Epithelial cell of proximal tubule (primary cell): Measurements from ENCODE around the gene GLB1L. TPM values are rescaled to one million over a fixed set of nuclear protein-coding genes. Genes with fewer than 3 reads are reported as not detected.
"Not testable (repeated sequence)": the region's sequence is repeated elsewhere in the genome, so short reads cannot be mapped to it uniquely, and the experiment has no call there.

Experiments used
- DNase-seq: peaks from one replicate; pipeline ENCODE4 v3.0.0-alpha.2; 2011; ENCODE audit warnings: low read depth
- H3K4me3 ChIP-seq: 2 replicates; pipeline ENCODE4 v1.5.1; 2011; ENCODE audit warnings: low read depth, mild to moderate bottlenecking, low read length
- CTCF ChIP-seq: conservative IDR thresholded peaks from 2 replicates; pipeline ENCODE4 v1.5.1; 2012; ENCODE audit warnings: low read depth, mild to moderate bottlenecking, low read length
- total RNA-seq: library from RNA; depleted of rRNA; stranded (reverse); fragments of >200 nt; gene quantifications from 2 replicates; pipeline ENCODE4 v1.2.3, GENCODE V29; 2015

The GLB1L gene
- total RNA-seq, 1 donor from 2014 or later = 10.4 TPM

DNA sequence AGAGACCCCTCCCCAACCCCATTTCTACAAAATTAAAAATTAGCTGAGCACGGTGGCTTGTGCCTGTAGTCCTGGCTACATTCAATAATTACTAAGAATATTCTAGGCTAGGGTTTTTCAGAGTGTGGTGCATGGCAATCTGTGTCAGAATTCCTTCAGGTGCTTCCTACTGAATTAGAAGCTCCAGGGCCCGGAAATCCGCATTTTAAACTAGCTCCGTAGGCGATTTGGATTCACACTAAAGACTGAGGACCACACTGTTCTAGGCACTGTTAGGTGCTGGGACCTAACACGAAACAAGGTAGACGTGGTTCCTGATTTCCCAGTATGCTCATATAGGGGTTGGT lies 39.3 kb downstream of the GLB1L start:
- DNase-seq = no peak
- no peak for TF ChIP-seq CTCF
- H3K4me3 ChIP-seq = peak overlapping the region; percentile 82

- TF ChIP-seq CTCF = no peak
- no peak for DNase-seq
- H3K4me3 ChIP-seq = no peak overlapping the region
Measured at GRCh38 chr2:219205165-219205538, 40.1 kb downstream of the GLB1L start.

DNA sequence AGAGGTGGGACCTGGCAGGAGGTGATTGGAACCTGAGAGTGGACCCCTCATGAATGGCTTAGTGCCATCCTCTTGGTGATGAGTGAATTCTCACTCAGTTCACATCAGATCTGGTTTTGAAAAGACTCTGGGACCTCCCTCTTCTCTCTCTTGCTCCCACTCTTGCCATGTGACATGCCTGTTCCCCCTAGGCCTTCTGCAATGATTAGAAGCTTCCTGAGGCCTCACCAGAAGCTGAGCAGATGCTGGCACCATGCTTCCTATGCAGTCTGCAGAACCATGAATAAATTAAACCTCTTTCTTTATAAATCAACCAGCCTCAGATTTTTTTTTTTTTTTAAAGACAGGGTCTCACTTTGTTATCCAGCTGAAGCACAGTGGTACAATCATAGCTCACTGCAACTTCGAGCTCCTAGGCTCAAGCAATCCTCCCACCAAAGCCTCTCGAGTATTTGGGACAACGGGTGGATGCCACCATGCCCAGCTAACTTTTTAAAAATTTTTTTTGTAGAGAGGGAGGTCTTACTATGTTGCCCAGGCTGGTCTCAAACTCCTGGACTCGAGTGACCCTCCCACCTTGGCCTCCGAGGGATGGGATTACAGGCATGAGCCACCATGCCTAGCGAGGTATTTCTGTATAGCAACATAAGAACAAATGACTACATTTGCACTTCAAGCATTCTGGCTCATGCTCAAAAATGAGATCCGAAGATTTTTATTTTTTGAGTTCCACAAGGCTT lies 40.6 kb downstream of the GLB1L start:
- no peak overlapping the region for H3K4me3 ChIP-seq
- no peak for DNase-seq
- TF ChIP-seq CTCF = no peak

DNA sequence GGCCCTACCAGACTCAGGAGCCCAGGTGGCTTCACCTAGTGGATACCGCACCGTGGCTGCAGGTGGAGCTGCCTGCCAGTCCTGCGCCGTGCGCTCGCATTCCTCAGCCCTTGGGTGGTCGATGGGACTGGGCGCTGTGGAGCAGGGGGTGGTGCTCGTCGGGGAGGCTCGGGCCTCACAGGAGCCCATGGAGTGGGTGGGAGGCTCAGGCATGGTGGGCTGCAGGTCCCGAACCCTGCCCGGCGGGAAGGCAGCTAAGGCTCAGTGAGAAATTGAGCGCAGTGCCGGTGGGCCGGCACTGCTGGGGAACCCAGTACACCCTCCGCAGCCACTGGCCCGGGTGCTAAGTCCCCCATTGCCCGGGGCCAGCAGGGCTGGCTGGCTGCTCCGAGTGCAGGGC lies 43.9 kb downstream of the GLB1L start:
- DNase-seq, H3K4me3 ChIP-seq: not testable (repeated sequence)

DNA sequence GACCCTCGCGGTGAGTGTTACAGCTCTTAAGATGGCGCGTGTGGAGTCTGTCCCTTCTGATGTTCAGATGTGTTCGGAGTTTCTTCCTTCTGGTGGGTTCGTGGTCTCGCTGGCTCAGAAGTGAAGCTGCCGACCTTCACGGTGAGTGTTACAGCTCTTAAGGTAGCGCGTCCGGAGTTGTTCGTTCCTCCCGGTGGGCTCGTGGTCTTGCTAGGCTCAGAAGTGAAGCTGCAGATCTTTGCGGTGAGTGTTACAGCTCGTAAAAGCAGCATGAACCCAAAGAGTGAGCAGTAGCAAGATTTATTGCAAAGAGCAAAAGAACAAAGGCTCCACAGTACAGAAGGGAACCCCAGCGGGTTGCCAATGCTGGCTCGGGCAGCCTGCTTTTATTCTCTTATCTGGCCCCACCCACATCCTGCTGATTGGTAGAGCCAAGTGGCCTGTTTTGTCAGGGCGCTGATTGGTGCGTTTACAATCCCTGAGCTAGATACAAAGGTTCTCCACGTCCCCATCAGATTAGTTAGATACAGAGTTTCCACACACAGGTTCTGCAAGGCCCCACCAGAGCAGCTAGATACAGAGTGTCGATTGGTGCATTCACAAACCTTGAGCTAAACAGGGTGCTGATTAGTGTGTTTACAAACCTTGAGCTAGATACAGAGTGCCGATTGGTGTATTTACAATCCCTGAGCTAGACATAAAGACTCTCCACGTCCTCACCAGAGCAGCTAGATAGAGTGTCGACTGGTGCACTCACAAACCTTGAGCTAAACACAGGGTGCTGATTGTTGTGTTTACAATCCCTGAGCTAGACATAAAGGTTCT lies 44.5 kb downstream of the GLB1L start:
- DNase-seq, H3K4me3 ChIP-seq: not testable (repeated sequence)

DNA sequence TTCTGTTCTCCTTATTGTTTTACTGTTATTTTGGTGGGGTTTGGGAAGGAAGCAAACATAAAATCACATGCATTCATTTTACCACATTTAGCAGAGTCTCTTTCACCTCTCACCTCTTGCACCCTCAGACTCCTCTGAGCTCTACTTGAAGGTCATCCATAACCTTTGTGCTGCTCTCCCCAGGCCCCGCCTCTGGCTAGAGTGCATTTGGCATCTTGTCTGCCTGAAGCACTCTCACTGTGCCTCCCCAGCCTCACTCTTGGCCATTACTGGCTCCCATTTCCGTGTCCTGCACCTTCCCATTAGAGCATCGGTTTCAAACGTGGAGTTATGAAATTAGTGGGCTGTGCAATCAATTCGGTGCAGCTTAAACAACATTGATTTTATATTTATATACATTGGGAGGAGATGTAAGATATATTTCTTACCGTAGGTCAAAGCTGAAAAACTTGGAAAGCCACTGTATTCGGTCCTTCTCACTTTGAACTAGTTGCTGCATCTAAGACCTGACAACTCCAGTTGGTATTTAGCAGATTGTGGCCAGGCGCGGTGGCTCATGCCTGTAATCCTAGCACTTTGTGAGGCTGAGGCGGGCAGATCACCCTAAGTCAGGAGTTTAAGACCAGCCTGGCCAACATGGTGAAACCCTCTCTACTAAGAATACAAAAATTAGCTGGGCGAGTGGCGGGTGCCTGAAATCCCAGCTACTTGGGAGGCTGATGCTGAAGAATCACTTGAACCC lies 45.6 kb downstream of the GLB1L start:
- no peak overlapping the region for H3K4me3 ChIP-seq
- no peak for TF ChIP-seq CTCF
- DNase-seq = no peak

DNA sequence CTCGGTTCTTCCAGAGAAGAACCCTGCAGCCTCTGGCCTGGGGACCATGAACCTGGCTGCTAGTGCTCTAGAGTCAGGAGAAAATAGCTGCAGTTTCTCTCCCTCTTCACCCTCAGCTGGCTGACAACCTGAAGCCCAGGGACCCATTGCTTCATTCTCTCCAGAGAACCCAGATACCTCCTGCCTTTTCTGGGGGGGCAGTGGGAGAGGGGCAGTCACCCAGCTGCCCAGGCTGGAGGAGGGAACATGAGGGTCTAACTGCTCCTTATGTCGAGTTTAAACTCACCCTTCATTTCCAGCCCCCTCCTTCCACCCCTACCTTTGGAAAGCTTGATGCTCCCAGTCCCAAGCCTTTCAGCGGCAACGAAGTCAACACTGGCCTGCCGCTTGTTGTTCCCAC lies 46.3 kb downstream of the GLB1L start:
- no peak for DNase-seq
- no peak for TF ChIP-seq CTCF
- H3K4me3 ChIP-seq = no peak overlapping the region
